ENCODE data around the gene FER. TPM values are rescaled to one million over a fixed set of nuclear protein-coding genes. Genes with fewer than 3 reads are reported as not detected.

Gene FER
- total and polyA plus RNA-seq, 9 of the 15 experiments (the other 6 are each of a cell fraction or from before 2014, with no cell fraction given): 6.7 to 18.2 (median 8.9) TPM

DNA sequence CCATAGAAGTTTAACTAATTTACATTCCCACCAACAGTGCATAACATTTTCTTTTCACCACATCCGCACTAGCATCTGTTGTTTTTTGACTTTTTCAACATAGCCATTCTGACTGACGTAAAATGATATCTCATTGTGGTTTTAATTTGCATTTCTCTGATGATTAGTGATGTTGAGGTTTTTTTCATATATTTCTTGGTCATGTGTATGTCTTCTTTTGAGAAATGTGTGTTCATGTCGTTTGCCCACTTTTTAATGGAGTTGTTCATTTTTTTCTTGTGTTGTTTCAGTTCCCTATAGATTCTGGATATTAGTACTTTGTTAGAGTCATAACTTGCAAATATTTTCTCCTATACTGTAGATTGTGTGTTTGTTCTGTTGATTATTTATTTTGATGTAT is 163.4 kb downstream of the FER start:
- H3K36me3 ChIP-seq (ENCODE audit: control insufficient read depth, insufficient read depth, low read length): no peaks in the 10 kb centered on the region
- H3K9me3 ChIP-seq (replicated peaks; ENCODE audit: control insufficient read depth, insufficient read depth, low read depth, low read length): no peaks in the 10 kb centered on the region
- CTCF ChIA-PET (ENCODE audit: low intra/inter-chr PET ratio): no interaction called here
- no peak for FAIRE-seq
- WGBS (ENCODE audit: insufficient coverage, low coverage, missing lambda C conversion rate): 56% methylated on average over 3 of the region's 3 CpGs
- BruUV-seq (replicated peaks): no TSS peak
- no peaks in the 10 kb centered on the region for H3K79me2 ChIP-seq (ENCODE audit: control insufficient read depth, insufficient read depth, low read length)
- in situ Hi-C loops (cut with MboI) (no loop called here), intact Hi-C loops (cut with micrococcal nuclease) (no loop called here)
- TF ChIP-seq HMG20B (CRISPR knock-in tag; IDR thresholded peaks at IDR 0.05) (no peak), TEAD4 (IDR thresholded peaks at IDR 0.05; ENCODE audit: low read length) (no peak), TEAD4 (CRISPR knock-in tag; IDR thresholded peaks at IDR 0.05; ENCODE audit: borderline replicate concordance) (no peak), ZFP36 (IDR thresholded peaks at IDR 0.05; ENCODE audit: low read depth, low read length, partially characterized antibody) (no peak), ZNF3 (CRISPR knock-in tag; IDR thresholded peaks at IDR 0.05) (no peak), ZNF584 (CRISPR knock-in tag; IDR thresholded peaks at IDR 0.05; ENCODE audit: low read depth) (no peak), FOXJ3 (CRISPR knock-in tag; IDR thresholded peaks at IDR 0.05) (no peak), SMARCE1 (IDR thresholded peaks at IDR 0.05) (no peak), ZNF239 (CRISPR knock-in tag; IDR thresholded peaks at IDR 0.05) (no peak), SRSF7 (optimal IDR thresholded peaks at IDR 0.05; ENCODE audit: low read depth, low read length) (no peak), SNRNP70 (optimal IDR thresholded peaks at IDR 0.05; ENCODE audit: low read depth, low read length) (no peak), TGIF2 (CRISPR knock-in tag; IDR thresholded peaks at IDR 0.05) (no peak)
- TF ChIP-seq, protein P1, sequence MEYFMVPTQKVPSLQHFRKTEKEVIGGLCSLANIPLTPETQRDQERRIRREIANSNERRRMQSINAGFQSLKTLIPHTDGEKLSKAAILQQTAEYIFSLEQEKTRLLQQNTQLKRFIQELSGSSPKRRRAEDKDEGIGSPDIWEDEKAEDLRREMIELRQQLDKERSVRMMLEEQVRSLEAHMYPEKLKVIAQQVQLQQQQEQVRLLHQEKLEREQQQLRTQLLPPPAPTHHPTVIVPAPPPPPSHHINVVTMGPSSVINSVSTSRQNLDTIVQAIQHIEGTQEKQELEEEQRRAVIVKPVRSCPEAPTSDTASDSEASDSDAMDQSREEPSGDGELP (CRISPR knock-in tag; IDR thresholded peaks at IDR 0.05; ENCODE audit: borderline replicate concordance): no peak
- TF ChIP-seq, protein P2, sequence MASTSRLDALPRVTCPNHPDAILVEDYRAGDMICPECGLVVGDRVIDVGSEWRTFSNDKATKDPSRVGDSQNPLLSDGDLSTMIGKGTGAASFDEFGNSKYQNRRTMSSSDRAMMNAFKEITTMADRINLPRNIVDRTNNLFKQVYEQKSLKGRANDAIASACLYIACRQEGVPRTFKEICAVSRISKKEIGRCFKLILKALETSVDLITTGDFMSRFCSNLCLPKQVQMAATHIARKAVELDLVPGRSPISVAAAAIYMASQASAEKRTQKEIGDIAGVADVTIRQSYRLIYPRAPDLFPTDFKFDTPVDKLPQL (IDR thresholded peaks at IDR 0.05; ENCODE audit: extremely low read depth, insufficient read length): no peak
- TF ChIP-seq, protein P3, sequence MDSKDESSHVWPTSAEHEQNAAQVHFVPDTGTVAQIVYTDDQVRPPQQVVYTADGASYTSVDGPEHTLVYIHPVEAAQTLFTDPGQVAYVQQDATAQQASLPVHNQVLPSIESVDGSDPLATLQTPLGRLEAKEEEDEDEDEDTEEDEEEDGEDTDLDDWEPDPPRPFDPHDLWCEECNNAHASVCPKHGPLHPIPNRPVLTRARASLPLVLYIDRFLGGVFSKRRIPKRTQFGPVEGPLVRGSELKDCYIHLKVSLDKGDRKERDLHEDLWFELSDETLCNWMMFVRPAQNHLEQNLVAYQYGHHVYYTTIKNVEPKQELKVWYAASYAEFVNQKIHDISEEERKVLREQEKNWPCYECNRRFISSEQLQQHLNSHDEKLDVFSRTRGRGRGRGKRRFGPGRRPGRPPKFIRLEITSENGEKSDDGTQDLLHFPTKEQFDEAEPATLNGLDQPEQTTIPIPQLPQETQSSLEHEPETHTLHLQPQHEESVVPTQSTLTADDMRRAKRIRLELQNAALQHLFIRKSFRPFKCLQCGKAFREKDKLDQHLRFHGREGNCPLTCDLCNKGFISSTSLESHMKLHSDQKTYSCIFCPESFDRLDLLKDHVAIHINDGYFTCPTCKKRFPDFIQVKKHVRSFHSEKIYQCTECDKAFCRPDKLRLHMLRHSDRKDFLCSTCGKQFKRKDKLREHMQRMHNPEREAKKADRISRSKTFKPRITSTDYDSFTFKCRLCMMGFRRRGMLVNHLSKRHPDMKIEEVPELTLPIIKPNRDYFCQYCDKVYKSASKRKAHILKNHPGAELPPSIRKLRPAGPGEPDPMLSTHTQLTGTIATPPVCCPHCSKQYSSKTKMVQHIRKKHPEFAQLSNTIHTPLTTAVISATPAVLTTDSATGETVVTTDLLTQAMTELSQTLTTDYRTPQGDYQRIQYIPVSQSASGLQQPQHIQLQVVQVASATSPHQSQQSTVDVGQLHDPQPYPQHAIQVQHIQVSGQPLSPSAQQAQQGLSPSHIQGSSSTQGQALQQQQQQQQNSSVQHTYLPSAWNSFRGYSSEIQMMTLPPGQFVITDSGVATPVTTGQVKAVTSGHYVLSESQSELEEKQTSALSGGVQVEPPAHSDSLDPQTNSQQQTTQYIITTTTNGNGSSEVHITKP (IDR thresholded peaks at IDR 0.05; ENCODE audit: partially characterized antibody): no peak
- TF ChIP-seq, protein P4, sequence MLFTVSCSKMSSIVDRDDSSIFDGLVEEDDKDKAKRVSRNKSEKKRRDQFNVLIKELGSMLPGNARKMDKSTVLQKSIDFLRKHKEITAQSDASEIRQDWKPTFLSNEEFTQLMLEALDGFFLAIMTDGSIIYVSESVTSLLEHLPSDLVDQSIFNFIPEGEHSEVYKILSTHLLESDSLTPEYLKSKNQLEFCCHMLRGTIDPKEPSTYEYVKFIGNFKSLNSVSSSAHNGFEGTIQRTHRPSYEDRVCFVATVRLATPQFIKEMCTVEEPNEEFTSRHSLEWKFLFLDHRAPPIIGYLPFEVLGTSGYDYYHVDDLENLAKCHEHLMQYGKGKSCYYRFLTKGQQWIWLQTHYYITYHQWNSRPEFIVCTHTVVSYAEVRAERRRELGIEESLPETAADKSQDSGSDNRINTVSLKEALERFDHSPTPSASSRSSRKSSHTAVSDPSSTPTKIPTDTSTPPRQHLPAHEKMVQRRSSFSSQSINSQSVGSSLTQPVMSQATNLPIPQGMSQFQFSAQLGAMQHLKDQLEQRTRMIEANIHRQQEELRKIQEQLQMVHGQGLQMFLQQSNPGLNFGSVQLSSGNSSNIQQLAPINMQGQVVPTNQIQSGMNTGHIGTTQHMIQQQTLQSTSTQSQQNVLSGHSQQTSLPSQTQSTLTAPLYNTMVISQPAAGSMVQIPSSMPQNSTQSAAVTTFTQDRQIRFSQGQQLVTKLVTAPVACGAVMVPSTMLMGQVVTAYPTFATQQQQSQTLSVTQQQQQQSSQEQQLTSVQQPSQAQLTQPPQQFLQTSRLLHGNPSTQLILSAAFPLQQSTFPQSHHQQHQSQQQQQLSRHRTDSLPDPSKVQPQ (CRISPR knock-in tag; IDR thresholded peaks at IDR 0.05; ENCODE audit: borderline replicate concordance): no peak
- DNase-seq (ENCODE audit: extremely low read depth in 1 of 4, low spot score in 3 of 4): no peak
- H4K20me1 ChIP-seq (replicated peaks; ENCODE audit: control insufficient read depth, insufficient read depth, low read length): no peaks in the 10 kb centered on the region
- H3K4me2 ChIP-seq (ENCODE audit: insufficient read depth, low read length): no peak overlapping the region
- H3K4me1 ChIP-seq (replicated peaks in 1 of 2; ENCODE audit: control insufficient read depth in 2 of 2, insufficient read depth in 2 of 2, low read length in 2 of 2): no peaks in the 10 kb centered on the region
- POLR2A ChIA-PET: no interaction called here
- H3K27ac ChIP-seq (ENCODE audit: extremely low read depth, low read depth, low read length): no peak overlapping the region
- H3K9me1 ChIP-seq (ENCODE audit: control insufficient read depth, insufficient read depth, low read length): no peaks in the 10 kb centered on the region
- ATAC-seq: no peak
- H3K4me3 ChIP-seq: no peak overlapping the region
- H3K27me3 ChIP-seq (ENCODE audit: control insufficient read depth in 2 of 2, insufficient read depth in 2 of 2, low read length in 2 of 2): no peaks in the 10 kb centered on the region
- no peak overlapping the region for H2AFZ ChIP-seq (ENCODE audit: low read depth, low read length)
- no peak overlapping the region for H3K9ac ChIP-seq (ENCODE audit: insufficient read depth in 1 of 2, low read depth in 2 of 2, low read length in 2 of 2)
